HCT116 (cell line): Measurements from ENCODE around the gene ATP2A3. TPM values are rescaled to one million over a fixed set of nuclear protein-coding genes. Genes with fewer than 3 reads are reported as not detected.

Experiments
- ATAC-seq: fragments of 200-7000 bp; cut with Tn5 transposase; 2 replicates; pipeline ENCODE4 v1.9.1; 2020; ENCODE audit warnings: mild to moderate bottlenecking, moderate library complexity
- BruUV-seq: library from RNA; stranded (reverse); fragments of 400-500 nt; replicated peaks from 2 replicates; lab custom pipeline; 2021; lab: Mats Ljungman, UMichigan
- CTCF ChIA-PET: fragments of 300-600 bp; sonication (Branson Sonifier 250); formaldehyde crosslinking; loops from one replicate; lab custom pipeline; 2021; ENCODE audit warnings: antibody characterized with exemption; lab: Charles Lee
- POLR2A ChIA-PET: fragments of 300-600, 350-600 bp; sonication (Branson Sonifier 250); formaldehyde crosslinking; loops from one replicate; lab custom pipeline; 2021; ENCODE audit warnings: antibody characterized with exemption; lab: Charles Lee
- RAD21 ChIA-PET, 2 experiments: fragments of 300-600 bp; sonication (Branson Sonifier 250); formaldehyde crosslinking; loops; one replicate each; lab custom pipeline; 2023; ENCODE audit warnings: low total read pairs in 2 of 2; ENCODE audit not compliant: uncharacterized antibody in 2 of 2, unreplicated experiment in 2 of 2, low non-redundant PET in 1 of 2; lab: Charles Lee
- DNase-seq: peaks from one replicate; pipeline ENCODE4 v3.0.0-alpha.2; 2010; ENCODE audit warnings: low read depth, low spot score
- H2AFZ ChIP-seq: fragments of 200-600 bp; shearing (Covaris generic), sonication (generic); 2 replicates; pipeline ENCODE4 v1.6.1; 2017; ENCODE audit warnings: low read depth, mixed run types, mixed read lengths, antibody characterized with exemption, low read length; ENCODE audit not compliant: poor library complexity, severe bottlenecking
- H3K27ac ChIP-seq: 2 replicates; pipeline ENCODE4 v1.5.1; 2012; ENCODE audit warnings: low read depth, low read length
- H3K27me3 ChIP-seq: fragments of 200-600 bp; sonication (generic); 2 replicates; pipeline ENCODE4 v1.6.1; 2016; ENCODE audit warnings: mixed run types, low read length, mixed read lengths; ENCODE audit not compliant: insufficient read depth
- H3K36me3 ChIP-seq, 2 experiments: fragments of 200-500 bp in 1 of 2; fragments of 200-600 bp in 1 of 2; sonication (Bioruptor generic) in 1 of 2; sonication (generic) in 1 of 2; 2 replicates each; pipeline versions ENCODE4 v1.5.1 to v1.6.1; 2014 to 2016; ENCODE audit warnings: low read length in 2 of 2, inconsistent platforms in 1 of 2, mixed read lengths in 1 of 2, mixed run types in 1 of 2; ENCODE audit not compliant: insufficient read depth in 2 of 2, control insufficient read depth in 1 of 2
- H3K4me1 ChIP-seq, 2 experiments: fragments of 200-600 bp in 1 of 2; sonication (generic) in 1 of 2; 2 replicates each; pipeline versions ENCODE4 v1.5.1 to v1.6.1; 2012 to 2017; ENCODE audit warnings: low read length in 2 of 2, inconsistent platforms in 1 of 2, mild to moderate bottlenecking in 1 of 2, mixed read lengths in 1 of 2, mixed run types in 1 of 2, moderate library complexity in 1 of 2; ENCODE audit not compliant: insufficient read depth in 2 of 2, control insufficient read depth in 1 of 2
- H3K4me2 ChIP-seq: fragments of 200-600 bp; sonication (generic); 2 replicates; pipeline ENCODE4 v1.6.1; 2017; ENCODE audit warnings: mixed run types, low read length, mixed read lengths
- H3K4me3 ChIP-seq, 2 experiments: fragments of 200-600 bp in 1 of 2; sonication (generic) in 1 of 2; replicated peaks in 1 of 2; 2 replicates each; pipeline ENCODE4 v1.5.1; 2011 to 2016; ENCODE audit warnings: low read length in 2 of 2, control low read depth in 1 of 2, low read depth in 1 of 2, mild to moderate bottlenecking in 1 of 2, mixed read lengths in 1 of 2, mixed run types in 1 of 2
- H3K79me2 ChIP-seq: fragments of 200-600 bp; sonication (generic); 2 replicates; pipeline ENCODE4 v1.6.1; 2017; ENCODE audit warnings: mild to moderate bottlenecking, mixed run types, low read length, moderate library complexity, mixed read lengths; ENCODE audit not compliant: insufficient read depth
- H3K9ac ChIP-seq: fragments of 200-600 bp; sonication (generic); 2 replicates; pipeline ENCODE4 v1.6.1; 2016; ENCODE audit warnings: low read length, mixed read lengths
- H3K9me2 ChIP-seq: fragments of 200-600 bp; sonication (generic), shearing (Covaris generic); 2 replicates; pipeline ENCODE4 v1.6.1; 2017; ENCODE audit warnings: mixed run types, mild to moderate bottlenecking, moderate library complexity; ENCODE audit not compliant: insufficient read depth
- H3K9me3 ChIP-seq, 2 experiments: fragments of 200-500 bp in 1 of 2; fragments of 200-600 bp in 1 of 2; sonication (Bioruptor generic) in 1 of 2; sonication (generic) in 1 of 2; 2 replicates each; pipeline ENCODE4 v1.6.1; 2014 to 2017; ENCODE audit warnings: low read length in 2 of 2, mixed read lengths in 2 of 2, inconsistent platforms in 1 of 2, low read depth in 1 of 2, mild to moderate bottlenecking in 1 of 2, mixed run types in 1 of 2, moderate library complexity in 1 of 2; ENCODE audit not compliant: control insufficient read depth in 1 of 2, insufficient read depth in 1 of 2
- H4K20me1 ChIP-seq: fragments of 200-600 bp; sonication (generic), shearing (Covaris generic); 2 replicates; pipeline ENCODE4 v1.6.1; 2017; ENCODE audit warnings: mixed run types, mild to moderate bottlenecking, moderate library complexity; ENCODE audit not compliant: insufficient read depth
- CEBPB ChIP-seq: IDR thresholded peaks from 2 replicates; pipeline ENCODE4 v1.6.1; 2012; ENCODE audit warnings: low read depth
- ELF1 ChIP-seq: IDR thresholded peaks from 2 replicates; pipeline ENCODE4 v1.6.1; 2012; ENCODE audit warnings: low read depth, borderline replicate concordance
- EZH2 ChIP-seq: fragments of 200-600 bp; sonication (generic); IDR thresholded peaks from 2 replicates; pipeline ENCODE4 v1.6.1; 2017; ENCODE audit warnings: antibody characterized with exemption, mixed run types
- POLR2A ChIP-seq: IDR thresholded peaks from 2 replicates; pipeline ENCODE4 v1.7.0; 2011; ENCODE audit warnings: borderline replicate concordance; ENCODE audit not compliant: insufficient read depth, insufficient read length; ENCODE audit errors: extremely low read depth
- POLR2AphosphoS5 ChIP-seq: IDR thresholded peaks from 2 replicates; pipeline ENCODE4 v1.6.1; 2011; ENCODE audit warnings: mild to moderate bottlenecking, low read depth, low read length, moderate library complexity
- REST ChIP-seq: IDR thresholded peaks from 2 replicates; pipeline ENCODE4 v1.6.1; 2012; ENCODE audit warnings: low read depth
- SIN3A ChIP-seq: IDR thresholded peaks from 2 replicates; pipeline ENCODE4 v1.6.1; 2012; ENCODE audit warnings: low read depth
- SP1 ChIP-seq: IDR thresholded peaks from 2 replicates; pipeline ENCODE4 v1.6.1; 2012; ENCODE audit warnings: low read depth
- SRF ChIP-seq: IDR thresholded peaks from 2 replicates; pipeline ENCODE4 v1.6.1; 2012; ENCODE audit warnings: low read depth
- TCF7L2 ChIP-seq: IDR thresholded peaks from 2 replicates; pipeline ENCODE4 v1.7.0; 2011; ENCODE audit warnings: borderline replicate concordance, inconsistent platforms; ENCODE audit not compliant: insufficient read depth, insufficient read length; ENCODE audit errors: extremely low read depth
- YY1 ChIP-seq: IDR thresholded peaks from 2 replicates; pipeline ENCODE4 v1.6.1; 2011; ENCODE audit warnings: low read length, low read depth, moderate library complexity, mild to moderate bottlenecking; ENCODE audit not compliant: insufficient replicate concordance; ENCODE audit errors: extremely low read depth
- ZNF274 ChIP-seq: fragments of 200-500 bp; sonication (Bioruptor generic); IDR thresholded peaks from 2 replicates; pipeline ENCODE4 v1.6.1; 2014; ENCODE audit warnings: mild to moderate bottlenecking, low read depth, low read length, inconsistent platforms
- intact Hi-C: fragments of 100-400 bp; cut with micrococcal nuclease; formaldehyde crosslinking; loops from 2 replicates; pipeline ENCODE4 v1.10.0; 2022
- total RNA-seq: library from RNA; stranded (reverse); gene quantifications from one replicate; pipeline ENCODE4 v1.2.1, GENCODE V29; 2021; ENCODE audit not compliant: unreplicated experiment

The ATP2A3 gene
- total RNA-seq, 1 experiment from 2014 or later, result 23.1 TPM

- TF ChIP-seq REST (no peak), CEBPB (no peak), POLR2A (no peak), POLR2AphosphoS5 (no peak), SP1 (no peak), YY1 (no peak), ELF1 (no peak), SIN3A (no peak), EZH2 (no peak), TCF7L2 (no peak)
These were observed 34.5 kb downstream of the ATP2A3 start (continued) for GRCh38 chr17:3929764-3930163.

DNA sequence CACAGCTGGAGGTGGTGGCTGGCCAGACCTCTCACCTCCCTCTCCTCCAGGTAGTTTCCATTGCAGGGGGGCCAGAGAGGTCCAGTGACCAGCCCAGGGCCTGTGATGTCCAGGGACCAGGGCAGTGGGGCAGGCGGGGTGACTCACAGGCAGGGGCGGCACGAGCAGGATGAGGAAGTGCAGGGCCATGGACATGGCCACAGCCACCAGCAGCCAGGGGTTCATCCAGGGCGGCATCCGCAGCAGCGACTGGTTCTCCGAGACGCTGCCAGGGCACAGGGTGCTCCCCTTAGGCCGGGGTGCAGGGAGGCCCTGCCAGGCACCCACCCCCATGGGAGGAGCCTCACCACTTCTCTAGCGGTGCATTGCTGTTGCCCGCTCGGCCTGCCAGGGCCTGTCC, 35.1 kb downstream of the ATP2A3 start:
- H2AFZ ChIP-seq, result no peak overlapping the region
- POLR2A ChIA-PET, result no interaction called here
- no peaks in the 10 kb centered on the region for H3K9me2 ChIP-seq
- no peaks in the 10 kb centered on the region for H3K36me3 ChIP-seq
- ATAC-seq (no peak), DNase-seq (no peak)
- H4K20me1 ChIP-seq, result no peaks in the 10 kb centered on the region
- H3K79me2 ChIP-seq, result no peaks in the 10 kb centered on the region
- no peaks in the 10 kb centered on the region for H3K9me3 ChIP-seq
- RAD21 ChIA-PET, result no interaction called here
- H3K9ac ChIP-seq, result no peak overlapping the region
- TF ChIP-seq ZNF274 (no peak), REST (no peak), YY1 (no peak), SRF (no peak)
- TF ChIP-seq, all 23 proteins: peak for 0
- H3K4me1 ChIP-seq, result no peaks in the 10 kb centered on the region
- H3K4me2 ChIP-seq, result no peak overlapping the region
- no peaks in the 10 kb centered on the region for H3K27me3 ChIP-seq
- no peak overlapping the region for H3K27ac ChIP-seq
- no TSS peak for BruUV-seq
- intact Hi-C loops, result no loop called here
- H3K4me3 ChIP-seq, result no peak overlapping the region
- CTCF ChIA-PET, result no interaction called here
